Measurements from ENCODE around the gene RAB25.

GRCh38 chr1:156021954-156022353, 39.0 kb upstream of the RAB25 start:
- no peak for TF ChIP-seq CTCF (IDR thresholded peaks at IDR 0.05; ENCODE audit: poor library complexity, severe bottlenecking)
- TF ChIP-seq POLR2AphosphoS5 (IDR thresholded peaks at IDR 0.05): no peak
- TF ChIP-seq SMC3 (conservative IDR thresholded peaks at IDR 0.05; ENCODE audit: poor library complexity): no peak
